GM19351 (cell line): ENCODE measurements around the gene HNRNPUL2.
"Not testable (repeated sequence)": the region's sequence is repeated elsewhere in the genome, so short reads cannot be mapped to it uniquely, and the experiment has no call there.

ENCODE experiments used
- ATAC-seq: cut with Tn5 transposase; IDR thresholded peaks from one replicate; pipeline ENCODE4 v1.9.1; 2021; ENCODE audit warnings: mild to moderate bottlenecking, moderate library complexity; ENCODE audit not compliant: unreplicated experiment

Gene HNRNPUL2

DNA sequence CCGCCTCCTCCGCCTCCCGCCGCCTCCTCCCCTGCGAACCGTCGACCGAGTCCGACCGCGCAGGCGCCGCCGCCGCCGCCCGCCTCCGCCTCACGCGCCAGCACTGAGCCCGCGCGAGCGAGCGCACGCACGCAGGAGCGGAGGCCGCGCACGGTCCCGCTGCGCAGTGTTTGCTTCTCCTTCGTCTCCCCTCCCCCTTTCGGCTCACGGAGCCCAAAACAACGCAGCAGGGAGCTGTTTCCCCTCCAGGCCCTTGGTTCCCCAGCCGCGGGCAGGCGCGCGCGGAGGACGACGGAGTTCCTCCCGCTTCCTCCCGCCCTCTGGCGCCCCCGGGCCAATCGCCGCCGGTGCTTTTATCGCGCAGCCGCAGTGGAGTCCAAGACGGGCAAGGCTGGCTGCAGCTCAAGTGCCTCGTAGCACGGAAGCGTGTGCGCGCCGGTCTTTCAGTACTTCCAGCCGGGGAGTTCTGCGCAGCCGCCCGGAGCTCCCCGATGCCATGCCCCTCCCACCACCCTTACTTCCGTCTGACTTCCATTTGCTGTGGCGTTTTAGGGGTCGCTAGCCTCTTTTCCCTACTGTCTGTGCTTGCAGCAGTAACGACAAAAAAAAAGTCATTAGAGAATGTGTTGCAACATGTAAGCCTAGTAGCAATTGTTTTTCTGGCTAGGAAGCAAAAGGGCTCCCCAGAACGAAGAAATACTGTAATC, at the start of gene HNRNPUL2:
Gene HNRNPUL2, minus strand, starts transcription at position 293 of the 707 bp plus-strand sequence. CDS start 301 bp downstream, outside the sequence.
- ATAC-seq = peak; percentile 65

DNA sequence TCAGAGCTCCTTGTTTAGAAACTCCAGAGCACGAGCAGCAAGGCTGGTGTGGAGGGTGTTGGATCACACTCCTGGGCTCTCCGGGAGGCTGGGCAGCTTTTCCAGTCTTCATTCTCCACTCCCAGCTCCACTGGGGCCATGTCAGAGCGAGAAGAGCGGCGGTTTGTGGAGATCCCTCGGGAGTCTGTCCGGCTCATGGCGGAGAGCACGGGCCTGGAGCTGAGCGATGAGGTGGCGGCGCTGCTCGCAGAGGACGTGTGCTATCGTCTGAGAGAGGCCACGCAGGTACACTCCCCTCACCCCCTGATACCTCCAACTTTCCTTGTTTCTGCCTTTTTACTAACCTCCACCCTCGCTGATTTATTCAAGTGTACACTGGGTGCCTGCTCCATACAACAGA, 48.4 kb upstream of the HNRNPUL2 start:
- ATAC-seq = no peak

DNA sequence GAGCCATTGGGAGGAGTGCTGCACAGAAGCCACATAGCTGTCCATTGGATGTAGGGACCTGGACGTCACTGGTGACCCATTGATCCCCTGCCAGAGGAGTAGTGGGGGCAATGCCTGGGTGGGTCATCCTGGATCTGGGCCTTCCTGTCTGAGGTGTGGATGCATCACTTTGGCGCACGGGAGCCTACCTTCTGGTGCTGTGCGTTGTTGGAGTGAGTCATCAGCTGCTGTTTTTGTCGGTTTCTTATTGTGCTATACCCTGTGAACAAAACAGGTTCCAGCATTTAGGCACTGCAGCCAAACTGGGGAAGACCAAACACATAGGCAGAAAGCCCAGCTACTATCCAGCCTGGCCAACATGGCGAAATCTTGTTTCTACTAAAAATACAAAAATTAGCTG, 47.1 kb upstream of the HNRNPUL2 start:
- ATAC-seq = no peak

DNA sequence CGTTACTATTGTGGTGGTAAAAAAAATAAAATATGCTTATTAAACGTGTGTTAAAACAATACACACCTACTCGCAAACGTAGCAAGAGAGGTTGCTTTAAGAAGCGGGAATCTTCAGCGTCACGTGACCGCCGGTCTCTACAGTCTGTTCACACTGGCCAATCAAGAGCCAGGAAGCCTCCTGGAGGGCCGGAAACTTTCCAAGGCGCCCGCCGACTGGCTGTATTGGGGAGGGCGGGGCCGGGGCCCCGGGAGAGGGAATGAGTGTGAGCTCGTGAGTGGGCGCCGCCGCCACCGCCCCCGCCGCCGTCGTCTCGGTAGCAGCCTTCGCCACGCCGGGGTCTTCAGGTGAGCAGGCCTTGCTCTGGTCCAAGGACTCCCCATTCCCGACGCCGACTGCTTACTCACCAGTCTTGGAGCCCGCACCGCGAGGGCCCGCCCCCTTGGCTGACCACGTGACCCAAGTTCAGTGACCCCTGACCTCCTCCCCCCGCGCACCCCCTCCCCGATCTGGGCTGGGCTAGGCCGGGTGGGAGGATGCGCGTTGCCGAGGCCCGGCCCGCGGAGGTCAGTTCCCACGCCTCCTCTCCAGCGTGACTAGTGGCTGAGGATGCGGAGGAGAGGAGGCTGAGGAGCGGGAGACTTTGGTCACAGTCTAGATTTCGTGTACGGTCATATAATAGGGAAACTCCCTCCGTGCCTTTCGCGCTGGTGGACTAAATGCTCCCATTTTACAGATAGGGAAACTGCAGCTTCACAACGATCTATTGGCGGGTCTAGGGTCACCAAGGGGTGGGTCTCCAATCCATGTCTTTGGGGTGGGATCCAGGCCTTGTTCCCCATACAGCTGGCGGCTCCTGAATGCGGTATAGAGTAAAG, 44.1 kb upstream of the HNRNPUL2 start, which contains the start of gene TAF6L:
Gene TAF6L, plus strand, starts transcription at position 253 of the 878 bp plus-strand sequence. CDS start 4,388 bp downstream, outside the sequence.
- peak; percentile 80 for ATAC-seq

DNA sequence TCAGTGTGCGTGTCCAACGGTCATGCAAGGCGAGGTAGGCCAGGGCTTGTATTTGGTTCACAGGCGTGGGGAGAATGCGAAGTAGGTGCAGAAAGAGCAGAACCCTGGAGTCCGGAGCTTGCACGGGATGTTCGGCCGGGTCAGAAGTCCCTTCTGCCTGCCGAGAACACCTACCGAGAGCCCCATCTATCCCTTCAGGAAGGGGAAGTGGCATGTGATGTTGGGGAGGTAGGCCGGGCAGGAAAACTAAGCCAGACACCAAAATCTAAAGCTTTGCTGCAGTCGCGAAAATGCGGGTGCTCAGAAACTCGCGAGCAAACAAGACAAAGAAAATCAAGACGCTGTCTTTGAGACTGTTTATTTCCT, 43.5 kb upstream of the HNRNPUL2 start:
- ATAC-seq = no peak

DNA sequence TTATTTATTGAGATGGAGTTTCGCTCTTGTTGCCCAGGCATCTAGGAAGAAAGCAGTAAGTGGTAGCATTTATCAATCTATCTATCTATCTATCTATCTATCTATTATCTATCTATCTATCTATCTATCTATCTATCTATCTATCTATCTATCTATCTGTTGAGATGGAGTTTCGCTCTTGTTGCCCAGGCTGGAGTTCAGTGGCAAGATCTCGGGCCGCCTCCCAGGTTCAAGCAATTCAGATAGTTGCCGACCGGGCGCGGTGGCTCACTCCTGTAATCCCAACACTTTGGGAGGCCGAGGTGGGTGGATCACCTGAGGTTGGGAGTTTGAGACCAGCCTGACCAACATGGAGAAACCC, 33.6 kb upstream of the HNRNPUL2 start:
- ATAC-seq = not testable (repeated sequence)

DNA sequence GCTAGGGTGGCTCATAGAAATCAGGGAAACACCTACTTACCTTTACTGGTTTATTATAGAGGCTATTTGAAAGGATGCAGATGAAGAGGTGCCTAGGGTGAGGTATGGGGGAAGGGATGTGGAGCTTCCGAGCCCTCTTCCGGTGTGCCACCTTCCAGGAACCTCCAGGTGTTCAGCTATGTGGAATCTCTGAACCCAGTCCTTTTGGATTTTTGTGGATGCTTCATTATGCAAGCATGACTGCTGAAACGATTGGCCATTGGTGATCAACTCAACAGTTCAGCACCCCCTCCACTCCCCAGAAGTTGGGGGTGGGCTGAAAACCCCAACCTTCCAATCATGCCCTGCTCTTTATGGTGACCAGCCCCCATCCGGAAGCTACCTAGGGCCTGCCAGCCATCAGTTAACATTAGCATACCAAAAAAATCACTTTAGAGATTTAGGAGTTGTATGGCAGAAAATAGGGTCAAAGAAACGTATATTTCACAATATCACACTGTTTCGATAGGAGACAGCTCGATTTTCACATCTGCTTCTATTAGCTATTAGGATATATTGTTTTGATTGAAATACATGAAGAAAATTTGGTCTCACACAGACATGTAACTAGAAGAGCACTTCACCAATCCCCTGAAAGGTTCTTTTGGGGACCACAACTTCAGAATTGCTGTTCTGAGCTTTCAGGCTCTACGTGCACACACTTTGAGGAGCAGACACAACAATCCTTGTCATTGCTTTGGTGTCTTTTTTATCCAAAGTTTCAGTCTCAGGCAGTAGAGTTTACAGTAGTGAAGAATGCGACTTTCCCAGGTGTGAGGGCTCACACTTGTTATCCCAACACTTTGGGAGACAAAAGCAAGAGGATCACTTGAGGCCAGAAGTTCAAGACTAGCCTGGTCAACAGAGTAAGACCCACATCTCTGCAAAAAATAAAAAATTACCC, 30.9 kb upstream of the HNRNPUL2 start:
- no peak for ATAC-seq

DNA sequence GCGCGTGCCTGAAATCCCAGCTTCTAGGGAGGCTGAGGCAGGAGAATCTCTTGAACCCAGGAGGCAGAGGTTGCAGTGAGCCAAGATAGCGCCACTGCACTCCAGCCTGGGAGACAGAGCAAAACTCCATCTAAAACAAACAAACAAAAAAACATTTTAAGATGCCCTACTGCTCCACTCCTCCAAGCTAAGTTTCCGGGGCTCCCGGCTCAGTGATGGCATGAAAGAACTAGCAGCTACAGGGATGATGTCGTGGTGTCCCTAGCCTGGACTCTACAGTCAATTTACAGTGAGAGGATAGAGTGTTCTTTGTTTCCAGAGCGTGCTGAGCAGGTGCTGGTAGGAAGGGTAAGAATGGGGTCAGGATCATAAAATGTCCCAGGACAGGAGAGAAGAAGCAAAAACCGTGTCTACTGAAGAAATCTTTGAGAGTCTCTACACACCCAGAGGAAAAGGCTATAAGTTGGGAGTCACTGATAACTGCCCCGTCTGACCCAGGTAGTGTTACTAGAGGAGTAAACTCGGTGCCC, 27.9 kb upstream of the HNRNPUL2 start:
- ATAC-seq = no peak

DNA sequence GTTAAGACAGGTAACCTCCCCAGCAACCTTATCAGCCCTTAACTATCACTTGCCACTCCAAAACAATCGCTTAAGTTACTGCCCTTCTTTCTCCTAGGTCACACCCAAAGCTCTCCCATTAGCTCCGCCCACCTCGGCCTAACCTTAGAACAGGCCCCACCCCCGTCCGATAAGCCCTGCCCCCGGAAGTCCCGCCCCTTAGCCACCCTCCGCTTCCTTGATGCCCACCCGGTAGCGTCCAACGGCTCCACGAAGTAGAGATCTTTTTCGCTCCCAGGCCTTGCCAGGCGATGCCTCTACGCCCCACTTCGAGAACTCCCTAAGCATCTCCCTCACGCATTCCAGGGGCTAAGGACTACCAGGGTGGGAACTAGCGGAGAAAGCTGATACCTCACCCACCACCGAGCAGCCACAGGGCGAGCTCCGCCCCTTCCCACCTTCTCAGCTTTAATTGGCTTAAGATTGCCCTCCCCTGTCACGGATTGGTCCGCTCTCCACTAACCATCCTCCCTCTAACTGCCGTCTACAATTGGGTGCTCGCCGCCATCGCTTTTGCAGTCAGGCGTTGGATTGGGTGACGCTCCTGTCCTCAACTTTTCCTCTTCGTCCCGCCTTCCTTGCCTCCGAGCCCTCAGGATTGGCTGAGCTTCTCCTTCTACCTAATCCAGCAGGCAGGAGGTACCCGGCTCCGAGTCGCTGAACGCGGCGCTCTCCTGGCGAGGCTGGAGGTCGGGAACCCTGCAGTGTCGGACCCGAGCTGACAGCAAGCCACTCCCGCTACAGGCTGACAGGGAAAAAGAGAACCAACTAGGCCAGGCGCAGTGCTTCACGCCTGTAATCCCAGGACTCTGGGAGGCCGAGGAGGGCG, 26.7 kb upstream of the HNRNPUL2 start, which contains the start of gene ZBTB3:
Gene ZBTB3, minus strand, starts transcription at position 425 of the 868 bp plus-strand sequence. CDS start 496 bp downstream, outside the sequence.
- ATAC-seq = peak; percentile 92

DNA sequence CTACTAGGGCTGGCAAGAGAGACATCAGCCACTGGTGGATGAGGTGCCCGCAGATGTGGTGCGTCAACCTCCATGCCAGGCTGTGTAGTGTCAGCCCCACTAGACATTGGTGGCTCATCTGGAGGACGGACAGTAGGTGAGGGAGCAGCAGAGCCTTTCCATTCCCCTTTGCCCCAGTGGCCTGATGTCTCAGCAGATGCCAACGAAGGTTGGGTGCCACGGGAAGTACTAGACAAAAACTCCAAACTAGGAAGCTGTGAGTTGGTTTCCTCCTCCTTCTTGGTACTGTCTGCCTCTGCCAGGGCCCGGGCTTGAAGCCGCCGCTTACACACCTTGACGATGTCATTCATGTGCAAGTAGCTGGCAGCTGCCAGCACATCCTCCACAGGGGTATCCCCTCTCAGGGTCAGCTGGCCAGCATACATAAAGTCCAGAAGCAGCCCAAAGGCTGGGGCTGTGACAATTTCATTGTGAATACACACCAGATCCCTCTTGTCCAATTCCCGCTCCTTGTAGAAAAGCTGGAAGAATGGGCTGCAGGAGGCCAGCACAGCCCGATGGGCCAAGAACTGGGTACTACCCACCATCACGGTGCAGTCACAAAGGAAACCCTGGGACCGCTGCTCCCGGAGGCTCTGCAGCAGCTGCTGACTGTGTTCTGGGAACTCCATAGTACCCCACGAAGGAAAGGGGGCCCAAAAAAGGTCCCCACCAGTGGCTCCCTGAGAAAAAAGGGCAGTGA, 25.9 kb upstream of the HNRNPUL2 start:
- ATAC-seq = peak; percentile 3

DNA sequence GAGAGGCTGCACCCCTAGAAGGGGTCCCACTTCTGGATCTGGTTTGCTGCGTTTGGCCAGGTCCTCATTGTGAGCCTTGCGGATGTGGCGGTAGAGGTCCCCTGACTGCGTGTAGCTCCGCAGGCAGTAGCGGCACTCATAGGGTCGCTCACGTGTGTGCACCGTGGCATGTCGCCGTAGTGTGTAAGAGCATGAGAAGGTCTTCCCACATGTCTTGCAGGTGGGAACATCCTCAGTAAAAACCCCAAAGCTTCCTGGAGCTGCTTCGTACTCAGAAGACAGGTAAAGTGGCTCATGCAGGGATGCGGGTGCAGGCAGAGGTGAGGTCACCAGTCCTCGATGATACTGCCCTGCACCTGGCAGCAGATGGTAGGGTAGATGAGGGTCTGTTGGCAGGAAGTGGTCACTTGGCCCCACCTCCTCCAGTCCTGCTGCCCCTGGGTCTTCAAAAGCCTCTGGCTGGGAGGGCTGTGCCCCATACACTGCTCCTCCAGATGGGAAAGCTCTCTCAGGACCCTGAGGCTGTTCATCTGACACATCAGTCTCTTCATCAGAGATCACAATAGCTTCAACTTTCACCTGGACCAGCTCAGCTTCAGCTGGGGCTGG, 25.0 kb upstream of the HNRNPUL2 start:
- ATAC-seq = no peak

DNA sequence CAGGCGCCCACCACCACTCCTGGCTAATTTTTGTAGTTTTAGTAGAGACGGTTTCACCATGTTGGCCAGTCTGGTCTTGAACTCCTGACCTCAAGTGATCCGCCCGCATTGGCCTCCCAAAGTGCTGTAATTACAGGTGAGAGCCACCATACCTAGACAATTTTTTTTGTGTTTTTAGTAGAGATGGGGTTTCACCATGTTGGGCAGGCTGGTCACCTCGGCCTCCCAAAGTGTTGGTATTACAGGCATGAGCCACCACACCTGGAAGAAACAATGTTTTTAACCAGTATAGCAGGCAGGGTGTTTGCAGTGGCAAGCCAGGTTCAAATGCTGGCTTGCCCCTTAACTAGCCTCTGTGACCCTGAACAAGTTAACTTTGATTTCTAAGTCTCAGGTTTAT, 22.7 kb upstream of the HNRNPUL2 start:
- not testable (repeated sequence) for ATAC-seq

DNA sequence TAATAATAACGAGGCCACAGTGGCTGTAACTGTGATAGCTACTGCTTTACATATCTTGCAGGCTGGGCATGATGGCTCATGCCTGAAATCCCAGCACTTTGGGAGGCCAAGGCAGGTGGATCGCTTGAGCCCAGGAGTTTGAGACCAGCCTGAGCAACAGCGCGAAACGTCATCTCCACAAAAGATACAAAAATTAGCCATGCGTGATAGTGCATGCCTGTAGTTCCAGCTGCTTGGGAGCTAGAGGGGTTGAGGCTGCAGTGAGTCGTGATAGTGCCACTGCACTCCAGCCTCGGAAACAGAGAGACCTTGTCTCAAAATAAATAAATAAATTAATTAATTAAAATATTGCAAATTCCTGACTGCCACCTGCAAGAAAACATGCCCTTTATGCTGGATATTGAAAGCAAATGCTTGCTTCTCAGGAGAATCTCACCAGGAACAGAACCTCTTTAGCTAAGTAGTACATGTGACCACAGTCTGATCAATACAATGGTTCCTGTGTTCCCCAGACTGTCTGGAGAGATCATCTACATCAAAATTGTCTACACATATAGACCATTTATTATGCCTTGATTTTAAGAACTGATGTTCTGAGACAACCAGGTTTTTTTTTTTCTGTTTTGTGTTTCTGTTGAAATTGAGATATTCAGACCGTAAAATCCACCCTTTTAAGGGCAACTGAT, 20.4 kb upstream of the HNRNPUL2 start:
- ATAC-seq = no peak

DNA sequence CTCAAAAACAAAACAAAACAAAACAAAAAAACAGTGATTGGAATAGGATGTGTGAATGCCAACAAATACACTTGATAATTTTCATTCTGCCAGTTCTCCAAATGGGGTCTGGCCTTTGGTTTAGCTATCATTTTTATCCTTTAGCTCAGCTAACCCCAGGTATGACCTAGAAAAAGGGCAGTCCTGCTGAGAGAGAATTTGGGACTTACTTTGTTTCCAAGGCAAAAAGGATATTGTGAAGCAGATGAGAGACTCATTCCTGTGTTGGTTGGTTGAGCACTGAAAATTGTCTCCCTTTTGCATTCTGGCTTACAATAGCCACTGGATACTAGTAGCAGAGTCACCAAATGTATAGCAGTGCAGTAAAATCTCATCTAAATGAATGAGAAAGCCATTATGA, 9.9 kb upstream of the HNRNPUL2 start:
- ATAC-seq = no peak

DNA sequence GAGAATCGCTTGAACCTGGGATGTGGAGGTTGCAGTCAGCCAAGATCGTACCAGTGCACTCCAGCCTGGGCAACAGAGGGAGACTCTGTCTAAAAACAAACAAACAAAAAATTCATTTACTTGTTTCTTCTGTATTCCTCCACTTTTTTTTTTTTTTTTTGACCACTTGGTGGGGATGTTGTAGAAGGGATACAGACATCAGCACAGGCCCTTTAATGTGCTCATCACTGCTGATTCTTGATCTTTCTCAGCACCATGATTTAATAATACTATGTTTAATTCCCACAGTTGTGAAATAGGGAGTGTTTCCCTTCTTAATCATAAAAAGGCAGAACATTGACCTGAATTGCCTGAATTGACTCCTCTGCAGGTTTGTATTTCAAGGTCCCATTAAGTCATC, 5.6 kb upstream of the HNRNPUL2 start:
- no peak for ATAC-seq

DNA sequence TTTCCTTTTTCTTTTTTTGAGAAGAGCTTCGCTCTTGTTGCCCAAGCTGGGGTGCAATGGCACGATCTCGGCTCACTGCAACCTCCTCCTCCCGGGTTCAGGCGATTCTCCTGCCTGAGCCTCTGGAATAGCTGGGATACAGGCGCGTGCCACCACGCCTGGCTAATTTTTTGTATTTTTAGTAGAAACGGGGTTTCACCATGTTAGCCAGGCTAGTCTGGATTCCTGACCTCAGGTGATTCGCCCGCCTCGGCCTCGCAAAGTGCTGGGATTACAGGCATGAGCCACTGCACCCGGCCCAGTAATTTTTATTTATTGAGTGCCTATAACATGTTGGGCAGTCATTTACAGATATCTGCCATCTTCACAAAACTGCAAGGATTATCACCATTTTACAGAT, 2.8 kb upstream of the HNRNPUL2 start:
- not testable (repeated sequence) for ATAC-seq

DNA sequence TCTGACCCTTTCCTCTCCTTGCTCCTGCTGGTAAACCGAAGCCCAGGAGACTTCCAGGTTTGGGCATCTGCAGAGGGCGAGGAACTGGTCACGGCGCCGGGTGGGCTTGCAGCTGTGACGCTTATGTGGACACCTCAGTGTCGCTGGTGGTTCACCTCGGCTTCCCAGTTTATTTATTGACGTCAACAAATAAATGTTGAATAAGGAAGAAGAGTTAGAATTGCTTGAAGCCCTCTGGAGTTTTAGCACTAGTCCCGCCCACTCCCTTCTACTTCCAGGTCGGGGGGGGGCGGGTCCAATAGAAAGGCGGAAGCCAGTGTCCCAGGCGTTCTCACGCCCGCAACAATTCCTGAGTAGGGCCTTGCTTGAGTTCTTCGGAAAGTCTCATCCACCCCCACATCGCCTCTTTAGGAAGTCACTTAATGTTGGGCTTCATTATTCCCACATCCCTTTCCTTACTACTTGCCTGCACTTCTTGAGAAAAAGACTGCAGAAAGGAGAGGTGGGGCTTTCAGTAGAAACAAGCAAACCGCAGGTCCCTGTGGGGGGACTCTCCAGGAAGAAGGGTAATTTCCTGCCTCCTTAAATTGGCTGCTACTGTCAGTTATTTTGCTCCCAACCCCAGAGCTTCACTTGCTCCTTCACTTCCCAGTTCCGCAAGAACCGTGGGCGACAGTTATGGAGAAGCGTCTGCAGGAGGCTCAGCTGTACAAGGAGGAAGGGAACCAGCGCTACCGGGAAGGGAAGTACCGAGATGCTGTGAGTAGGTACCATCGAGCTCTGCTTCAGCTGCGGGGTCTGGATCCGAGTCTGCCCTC, 1.1 kb upstream of the HNRNPUL2 start, which contains the start of gene TTC9C:
Gene TTC9C, plus strand, starts transcription at position 316 of the 818 bp plus-strand sequence. Its CDS starts 363 bp downstream, at position 679.
- ATAC-seq = no peak
